ENCODE data around the gene P4HB.

Gene P4HB

DNA sequence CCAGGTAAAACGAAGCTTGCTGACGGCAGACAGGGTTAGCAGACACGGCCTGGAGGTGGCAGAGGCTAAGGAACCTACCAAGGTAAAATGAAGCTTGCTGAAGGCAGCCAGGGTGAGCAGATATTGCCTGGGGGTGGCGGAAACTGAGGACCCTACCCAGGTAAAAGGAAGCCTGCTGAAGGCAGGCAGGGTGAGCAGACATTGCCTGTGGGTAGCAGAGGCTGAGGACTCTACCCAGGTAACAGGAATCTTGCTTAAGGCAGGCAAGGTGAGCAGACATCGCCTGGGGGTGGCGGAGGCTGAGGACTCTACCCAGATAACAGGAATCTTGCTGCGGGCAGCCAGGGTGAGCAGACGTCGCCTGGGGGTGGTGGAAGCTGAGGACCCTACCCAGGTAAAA, 59.0 kb downstream of the P4HB start:
- no peak for DNase-seq (ENCODE audit: low read depth in 1 of 2, low spot score in 1 of 2)
- Histone ChIP-seq H3K4me3 (replicated peaks; ENCODE audit: insufficient read depth, low read length) (no peak overlapping the region), H3K27ac (replicated peaks) (no peak overlapping the region), H3K27me3 (ENCODE audit: insufficient read depth, poor library complexity, severe bottlenecking) (peaks cover 32% of the 10 kb centered on the region)
- TF ChIP-seq SPI1 (IDR thresholded peaks at IDR 0.05; ENCODE audit: borderline replicate concordance, low read depth) (no peak), GABPA (IDR thresholded peaks at IDR 0.05; ENCODE audit: low read depth) (no peak), POLR2AphosphoS5 (IDR thresholded peaks at IDR 0.05; ENCODE audit: low read depth) (no peak)
- TF ChIP-seq, protein P1, sequence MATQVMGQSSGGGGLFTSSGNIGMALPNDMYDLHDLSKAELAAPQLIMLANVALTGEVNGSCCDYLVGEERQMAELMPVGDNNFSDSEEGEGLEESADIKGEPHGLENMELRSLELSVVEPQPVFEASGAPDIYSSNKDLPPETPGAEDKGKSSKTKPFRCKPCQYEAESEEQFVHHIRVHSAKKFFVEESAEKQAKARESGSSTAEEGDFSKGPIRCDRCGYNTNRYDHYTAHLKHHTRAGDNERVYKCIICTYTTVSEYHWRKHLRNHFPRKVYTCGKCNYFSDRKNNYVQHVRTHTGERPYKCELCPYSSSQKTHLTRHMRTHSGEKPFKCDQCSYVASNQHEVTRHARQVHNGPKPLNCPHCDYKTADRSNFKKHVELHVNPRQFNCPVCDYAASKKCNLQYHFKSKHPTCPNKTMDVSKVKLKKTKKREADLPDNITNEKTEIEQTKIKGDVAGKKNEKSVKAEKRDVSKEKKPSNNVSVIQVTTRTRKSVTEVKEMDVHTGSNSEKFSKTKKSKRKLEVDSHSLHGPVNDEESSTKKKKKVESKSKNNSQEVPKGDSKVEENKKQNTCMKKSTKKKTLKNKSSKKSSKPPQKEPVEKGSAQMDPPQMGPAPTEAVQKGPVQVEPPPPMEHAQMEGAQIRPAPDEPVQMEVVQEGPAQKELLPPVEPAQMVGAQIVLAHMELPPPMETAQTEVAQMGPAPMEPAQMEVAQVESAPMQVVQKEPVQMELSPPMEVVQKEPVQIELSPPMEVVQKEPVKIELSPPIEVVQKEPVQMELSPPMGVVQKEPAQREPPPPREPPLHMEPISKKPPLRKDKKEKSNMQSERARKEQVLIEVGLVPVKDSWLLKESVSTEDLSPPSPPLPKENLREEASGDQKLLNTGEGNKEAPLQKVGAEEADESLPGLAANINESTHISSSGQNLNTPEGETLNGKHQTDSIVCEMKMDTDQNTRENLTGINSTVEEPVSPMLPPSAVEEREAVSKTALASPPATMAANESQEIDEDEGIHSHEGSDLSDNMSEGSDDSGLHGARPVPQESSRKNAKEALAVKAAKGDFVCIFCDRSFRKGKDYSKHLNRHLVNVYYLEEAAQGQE (IDR thresholded peaks at IDR 0.05; ENCODE audit: insufficient replicate concordance, low read depth), result no peak
- TF ChIP-seq, protein P2, sequence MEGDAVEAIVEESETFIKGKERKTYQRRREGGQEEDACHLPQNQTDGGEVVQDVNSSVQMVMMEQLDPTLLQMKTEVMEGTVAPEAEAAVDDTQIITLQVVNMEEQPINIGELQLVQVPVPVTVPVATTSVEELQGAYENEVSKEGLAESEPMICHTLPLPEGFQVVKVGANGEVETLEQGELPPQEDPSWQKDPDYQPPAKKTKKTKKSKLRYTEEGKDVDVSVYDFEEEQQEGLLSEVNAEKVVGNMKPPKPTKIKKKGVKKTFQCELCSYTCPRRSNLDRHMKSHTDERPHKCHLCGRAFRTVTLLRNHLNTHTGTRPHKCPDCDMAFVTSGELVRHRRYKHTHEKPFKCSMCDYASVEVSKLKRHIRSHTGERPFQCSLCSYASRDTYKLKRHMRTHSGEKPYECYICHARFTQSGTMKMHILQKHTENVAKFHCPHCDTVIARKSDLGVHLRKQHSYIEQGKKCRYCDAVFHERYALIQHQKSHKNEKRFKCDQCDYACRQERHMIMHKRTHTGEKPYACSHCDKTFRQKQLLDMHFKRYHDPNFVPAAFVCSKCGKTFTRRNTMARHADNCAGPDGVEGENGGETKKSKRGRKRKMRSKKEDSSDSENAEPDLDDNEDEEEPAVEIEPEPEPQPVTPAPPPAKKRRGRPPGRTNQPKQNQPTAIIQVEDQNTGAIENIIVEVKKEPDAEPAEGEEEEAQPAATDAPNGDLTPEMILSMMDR (IDR thresholded peaks at IDR 0.05; ENCODE audit: insufficient read depth, low read length), result no peak

DNA sequence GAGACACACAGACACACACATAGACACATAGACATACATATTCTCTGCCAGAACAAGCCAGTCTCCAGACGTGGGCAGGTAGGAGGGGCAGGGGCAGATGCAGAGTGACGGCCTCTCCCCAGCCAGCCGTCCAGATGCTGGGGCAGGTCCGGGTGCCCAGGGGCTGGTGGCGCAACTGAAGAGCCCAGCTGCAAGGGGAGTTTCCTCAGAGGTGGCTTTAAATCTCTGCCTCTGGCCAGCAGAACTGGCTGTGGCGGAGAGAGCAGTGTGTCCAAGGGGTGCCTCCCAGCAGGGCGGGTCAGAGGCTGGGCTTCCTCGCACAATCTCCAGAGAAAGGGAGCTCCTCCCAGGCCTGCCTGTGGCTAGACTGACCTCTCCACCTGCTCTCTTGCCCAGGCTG, 65.8 kb downstream of the P4HB start:
- TF ChIP-seq, protein P1 (IDR thresholded peaks at IDR 0.05; ENCODE audit: insufficient replicate concordance, low read depth), result no peak
- peak; percentile 58; the same call in 1 of the 2 replicates for TF ChIP-seq POLR2AphosphoS5 (IDR thresholded peaks at IDR 0.05; ENCODE audit: low read depth)

DNA sequence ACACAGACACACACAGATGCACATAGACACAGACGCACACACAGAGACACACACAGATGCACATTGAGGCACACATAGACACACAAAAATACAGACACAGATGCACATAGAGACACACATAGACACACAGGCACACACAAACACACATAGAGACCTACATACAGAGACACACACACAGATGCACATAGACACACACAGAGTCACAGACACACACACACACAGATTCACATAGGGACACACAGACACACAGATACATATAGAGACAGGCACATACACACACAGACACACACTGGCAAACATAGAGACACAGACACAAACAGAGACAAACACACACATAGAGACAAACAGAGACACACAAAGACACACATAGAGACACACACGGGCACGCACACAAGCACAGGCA, 66.3 kb downstream of the P4HB start:
- TF ChIP-seq SPI1 (IDR thresholded peaks at IDR 0.05; ENCODE audit: borderline replicate concordance, low read depth) (no peak), GABPA (IDR thresholded peaks at IDR 0.05; ENCODE audit: low read depth) (no peak), POLR2AphosphoS5 (IDR thresholded peaks at IDR 0.05; ENCODE audit: low read depth) (no peak)
- TF ChIP-seq, protein P1 (IDR thresholded peaks at IDR 0.05; ENCODE audit: insufficient replicate concordance, low read depth), result no peak
- TF ChIP-seq, protein P2 (IDR thresholded peaks at IDR 0.05; ENCODE audit: insufficient read depth, low read length), result no peak
- Histone ChIP-seq H3K4me3 (replicated peaks; ENCODE audit: insufficient read depth, low read length) (no peak overlapping the region), H3K27me3 (ENCODE audit: insufficient read depth, poor library complexity, severe bottlenecking) (no peaks in the 10 kb centered on the region), H3K27ac (replicated peaks) (peak overlapping the region; percentile 11)
- DNase-seq (ENCODE audit: low read depth in 1 of 2, low spot score in 1 of 2), result no peak

More for the DNA sequence above, 65.8 kb downstream of the P4HB start:
- peak in 1 of 2 experiments; percentile 50 for DNase-seq (ENCODE audit: low read depth in 1 of 2, low spot score in 1 of 2)
- Histone ChIP-seq H3K4me3 (replicated peaks; ENCODE audit: insufficient read depth, low read length) (no peak overlapping the region), H3K27me3 (ENCODE audit: insufficient read depth, poor library complexity, severe bottlenecking) (no peaks in the 10 kb centered on the region), H3K27ac (replicated peaks) (no peak overlapping the region)

Measured in HL-60 (cell line).